Measurements from ENCODE around the gene MYH13. TPM values are rescaled to one million over a fixed set of nuclear protein-coding genes. Genes with fewer than 3 reads are reported as not detected.

MYH13 gene
- total and polyA plus RNA-seq, 2 of the 13 experiments (the other 11 are each of a cell fraction or from before 2014, with no cell fraction given), result not detected

DNA sequence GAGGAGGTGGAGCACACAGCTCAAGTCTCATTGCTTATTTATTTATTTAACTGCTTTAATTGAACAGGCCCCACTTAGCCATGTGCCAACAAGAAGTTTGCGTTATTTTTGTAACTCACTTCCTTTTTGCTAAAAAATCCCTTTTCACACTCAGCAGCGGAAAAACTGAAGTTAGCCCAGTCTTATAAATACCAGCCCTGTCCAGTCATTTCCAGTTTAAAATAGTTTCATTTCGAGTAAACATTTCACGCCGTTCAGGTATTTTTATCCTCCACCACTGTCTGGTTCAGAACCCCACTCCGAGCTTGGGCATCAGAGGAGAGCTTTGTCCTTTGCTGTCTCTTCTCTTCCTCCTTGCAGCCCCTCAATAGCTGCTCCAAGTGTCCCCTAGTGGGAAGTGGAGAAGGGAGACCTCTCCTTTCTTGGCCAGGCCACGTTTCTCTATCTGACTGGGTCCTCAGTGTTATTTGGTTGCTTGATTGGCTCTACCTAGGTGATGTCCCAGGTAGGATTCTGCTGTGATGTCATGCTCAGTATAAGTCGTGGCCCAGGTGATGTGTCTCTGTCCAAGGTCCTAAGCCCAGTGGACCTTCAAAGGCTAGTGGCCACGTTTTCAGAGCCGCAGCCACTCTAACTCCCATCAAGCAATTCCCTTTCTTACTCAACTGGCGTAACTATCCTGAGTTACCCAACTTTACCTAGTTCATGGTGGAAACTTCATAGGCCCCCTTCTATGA lies 121.4 kb downstream of the MYH13 start:
- Histone ChIP-seq H3K4me2 (ENCODE audit: low read depth, low read length) (no peak overlapping the region), H2AFZ (ENCODE audit: low read length) (no peak overlapping the region), H3K36me3 (replicated peaks in 1 of 2; ENCODE audit: control insufficient read depth in 1 of 2, insufficient read depth in 2 of 2, low read length in 2 of 2) (no peaks in the 10 kb centered on the region), H3K9ac (ENCODE audit: insufficient read depth, low read depth, low read length) (no peak overlapping the region), H3K4me1 (ENCODE audit: insufficient read depth, low read length) (no peaks in the 10 kb centered on the region), H3K4me3 (replicated peaks in 1 of 3; ENCODE audit: insufficient read depth in 1 of 3, low read depth in 2 of 3, low read length in 3 of 3) (no peak overlapping the region), H3K27ac (ENCODE audit: extremely low read length, insufficient read depth, low read length) (no peak overlapping the region), H3K79me2 (ENCODE audit: insufficient read depth, low read length) (no peaks in the 10 kb centered on the region), H4K20me1 (ENCODE audit: insufficient read depth, low read length) (no peaks in the 10 kb centered on the region), H3K9me3 (ENCODE audit: low read length) (no peaks in the 10 kb centered on the region), H3K27me3 (ENCODE audit: control insufficient read depth in 1 of 2, insufficient read depth in 2 of 2, low read length in 2 of 2) (no peaks in the 10 kb centered on the region)
- DNase-seq (ENCODE audit: low spot score), result no peak
- WGBS (ENCODE audit: low lambda C conversion rate), result 18% methylated on average over 10 of the region's 11 CpGs
- no peak for ATAC-seq
- ChIA-PET CTCF (ENCODE audit: low intra/inter-chr PET ratio, low total read pairs) (no interaction called here), POLR2A (no interaction called here)
- no TSS peak for BruUV-seq (replicated peaks)
- in situ Hi-C loops (cut with HindIII; ENCODE audit: extremely low pct_ligation_motif_present, low pct_unique_long_range_greater_than_20kb) (no loop called here), intact Hi-C loops (cut with micrococcal nuclease; ENCODE audit: unreplicated experiment) (no loop called here)
- TF ChIP-seq ZNF549 (CRISPR knock-in tag; IDR thresholded peaks at IDR 0.05) (no peak), MIER2 (CRISPR knock-in tag; IDR thresholded peaks at IDR 0.05) (peak; percentile 80; the same call in 1 of the 2 replicates), ZMAT3 (CRISPR knock-in tag; conservative IDR thresholded peaks at IDR 0.05) (no peak)
- TF ChIP-seq, protein P1, sequence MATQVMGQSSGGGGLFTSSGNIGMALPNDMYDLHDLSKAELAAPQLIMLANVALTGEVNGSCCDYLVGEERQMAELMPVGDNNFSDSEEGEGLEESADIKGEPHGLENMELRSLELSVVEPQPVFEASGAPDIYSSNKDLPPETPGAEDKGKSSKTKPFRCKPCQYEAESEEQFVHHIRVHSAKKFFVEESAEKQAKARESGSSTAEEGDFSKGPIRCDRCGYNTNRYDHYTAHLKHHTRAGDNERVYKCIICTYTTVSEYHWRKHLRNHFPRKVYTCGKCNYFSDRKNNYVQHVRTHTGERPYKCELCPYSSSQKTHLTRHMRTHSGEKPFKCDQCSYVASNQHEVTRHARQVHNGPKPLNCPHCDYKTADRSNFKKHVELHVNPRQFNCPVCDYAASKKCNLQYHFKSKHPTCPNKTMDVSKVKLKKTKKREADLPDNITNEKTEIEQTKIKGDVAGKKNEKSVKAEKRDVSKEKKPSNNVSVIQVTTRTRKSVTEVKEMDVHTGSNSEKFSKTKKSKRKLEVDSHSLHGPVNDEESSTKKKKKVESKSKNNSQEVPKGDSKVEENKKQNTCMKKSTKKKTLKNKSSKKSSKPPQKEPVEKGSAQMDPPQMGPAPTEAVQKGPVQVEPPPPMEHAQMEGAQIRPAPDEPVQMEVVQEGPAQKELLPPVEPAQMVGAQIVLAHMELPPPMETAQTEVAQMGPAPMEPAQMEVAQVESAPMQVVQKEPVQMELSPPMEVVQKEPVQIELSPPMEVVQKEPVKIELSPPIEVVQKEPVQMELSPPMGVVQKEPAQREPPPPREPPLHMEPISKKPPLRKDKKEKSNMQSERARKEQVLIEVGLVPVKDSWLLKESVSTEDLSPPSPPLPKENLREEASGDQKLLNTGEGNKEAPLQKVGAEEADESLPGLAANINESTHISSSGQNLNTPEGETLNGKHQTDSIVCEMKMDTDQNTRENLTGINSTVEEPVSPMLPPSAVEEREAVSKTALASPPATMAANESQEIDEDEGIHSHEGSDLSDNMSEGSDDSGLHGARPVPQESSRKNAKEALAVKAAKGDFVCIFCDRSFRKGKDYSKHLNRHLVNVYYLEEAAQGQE (IDR thresholded peaks at IDR 0.05; ENCODE audit: borderline replicate concordance in 1 of 2, low read depth in 1 of 2, low read length in 2 of 2), result peak; percentile 41 to 87
- no peak for FAIRE-seq

Other genes starting within 250 kb of the MYH13 start
- 5.2 and 6.9 TPM in 2 replicates for gene GAS7, start 174.4 kb downstream of the MYH13 start, total RNA-seq (2016; rRNA removed; fragmentation: Illumina TruSeq; extraction: Trizol)
- 0.55 and 1.0 TPM in 2 replicates for gene GAS7, start 174.4 kb downstream of the MYH13 start, polyA plus RNA-seq (2011; rRNA removed)
- gene MYH8, start 48.9 kb upstream of the MYH13 start, total RNA-seq (2016; rRNA removed; fragmentation: Illumina TruSeq; extraction: Trizol), result not detected in 2 replicates
- gene MYH8, start 48.9 kb upstream of the MYH13 start, polyA plus RNA-seq (2011; rRNA removed), result not detected in 2 replicates
- 0.02 TPM in 1 of 2 replicates, not detected in the other for gene MYH4, start 96.6 kb upstream of the MYH13 start, total RNA-seq (2016; rRNA removed; fragmentation: Illumina TruSeq; extraction: Trizol)
- gene MYH4, start 96.6 kb upstream of the MYH13 start, polyA plus RNA-seq (2011; rRNA removed), result 0.01 TPM in 1 of 2 replicates, not detected in the other
- not detected in 2 replicates for gene MYH1, start 145.5 kb upstream of the MYH13 start, total RNA-seq (2016; rRNA removed; fragmentation: Illumina TruSeq; extraction: Trizol)
- 0.01 TPM in 2 replicates for gene MYH1, start 145.5 kb upstream of the MYH13 start, polyA plus RNA-seq (2011; rRNA removed)
- not detected in 2 replicates for gene MYH2, start 176.7 kb upstream of the MYH13 start, total RNA-seq (2016; rRNA removed; fragmentation: Illumina TruSeq; extraction: Trizol)
- gene MYH2, start 176.7 kb upstream of the MYH13 start, polyA plus RNA-seq (2011; rRNA removed), result not detected in 2 replicates

Measured in HepG2 (cell line).